Measurements from ENCODE around the gene PNPO.

PNPO gene

GRCh38 chr17:47946929-47947397, 5.6 kb downstream of the PNPO start:
- peaks cover 31% of the 10 kb centered on the region for H3K36me3 ChIP-seq (ENCODE audit: insufficient read depth, low read length)
- no peak overlapping the region for H3K27ac ChIP-seq (ENCODE audit: low read length)
- H2AFZ ChIP-seq (ENCODE audit: low read depth, low read length), result no peak overlapping the region
- TF ChIP-seq EZH2 (IDR thresholded peaks at IDR 0.05; ENCODE audit: borderline replicate concordance, low read depth, low read length, severe bottlenecking) (no peak), CTCF (IDR thresholded peaks at IDR 0.05; ENCODE audit: borderline replicate concordance, extremely low read depth, low read length, poor library complexity, severe bottlenecking) (peak; percentile 85)
- ATAC-seq (ENCODE audit: insufficient read depth, low read depth) (peak; percentile 72), DNase-seq (peak; percentile 73)
- H3K4me1 ChIP-seq (ENCODE audit: insufficient read depth, low read length), result peaks cover 22% of the 10 kb centered on the region
- no peaks in the 10 kb centered on the region for H3K9me3 ChIP-seq (ENCODE audit: insufficient read depth, low read length, severe bottlenecking)
- peaks cover 7% of the 10 kb centered on the region for H3K79me2 ChIP-seq (ENCODE audit: insufficient read depth, low read length)
- no peaks in the 10 kb centered on the region for H4K20me1 ChIP-seq (ENCODE audit: insufficient read depth, low read length)
- H3K4me3 ChIP-seq (ENCODE audit: low read depth in 1 of 2, low read length in 2 of 2), result no peak overlapping the region
- H3K27me3 ChIP-seq (ENCODE audit: insufficient read depth, low read length, poor library complexity), result no peaks in the 10 kb centered on the region
- H3K9ac ChIP-seq (ENCODE audit: low read depth, low read length), result no peak overlapping the region
- no peak overlapping the region for H3K4me2 ChIP-seq (ENCODE audit: insufficient read depth, low read length)

- Histone ChIP-seq H3K27ac (ENCODE audit: low read length) (no peak overlapping the region), H3K27me3 (ENCODE audit: insufficient read depth, low read length, poor library complexity) (no peaks in the 10 kb centered on the region), H3K36me3 (ENCODE audit: insufficient read depth, low read length) (peaks cover 31% of the 10 kb centered on the region), H3K9me3 (ENCODE audit: insufficient read depth, low read length, severe bottlenecking) (no peaks in the 10 kb centered on the region), H3K79me2 (ENCODE audit: insufficient read depth, low read length) (no peaks in the 10 kb centered on the region), H3K4me2 (ENCODE audit: insufficient read depth, low read length) (peak overlapping the region; percentile 53), H4K20me1 (ENCODE audit: insufficient read depth, low read length) (no peaks in the 10 kb centered on the region), H3K9ac (ENCODE audit: low read depth, low read length) (peak overlapping the region; percentile 15; the same call in 1 of the 2 replicates), H3K4me3 (ENCODE audit: low read depth in 1 of 2, low read length in 2 of 2) (no peak overlapping the region), H3K4me1 (ENCODE audit: insufficient read depth, low read length) (peaks cover 10% of the 10 kb centered on the region; the same call in 1 of the 2 replicates), H2AFZ (ENCODE audit: low read depth, low read length) (no peak overlapping the region)
- TF ChIP-seq CTCF (IDR thresholded peaks at IDR 0.05; ENCODE audit: borderline replicate concordance, extremely low read depth, low read length, poor library complexity, severe bottlenecking) (no peak), EZH2 (IDR thresholded peaks at IDR 0.05; ENCODE audit: borderline replicate concordance, low read depth, low read length, severe bottlenecking) (no peak)
- peak; percentile 35; the same call in 2 of the 3 replicates for ATAC-seq (ENCODE audit: insufficient read depth, low read depth)
- DNase-seq, result no peak
These were observed 7.4 kb downstream of the PNPO start for GRCh38 chr17:47948706-47949196.

DNA sequence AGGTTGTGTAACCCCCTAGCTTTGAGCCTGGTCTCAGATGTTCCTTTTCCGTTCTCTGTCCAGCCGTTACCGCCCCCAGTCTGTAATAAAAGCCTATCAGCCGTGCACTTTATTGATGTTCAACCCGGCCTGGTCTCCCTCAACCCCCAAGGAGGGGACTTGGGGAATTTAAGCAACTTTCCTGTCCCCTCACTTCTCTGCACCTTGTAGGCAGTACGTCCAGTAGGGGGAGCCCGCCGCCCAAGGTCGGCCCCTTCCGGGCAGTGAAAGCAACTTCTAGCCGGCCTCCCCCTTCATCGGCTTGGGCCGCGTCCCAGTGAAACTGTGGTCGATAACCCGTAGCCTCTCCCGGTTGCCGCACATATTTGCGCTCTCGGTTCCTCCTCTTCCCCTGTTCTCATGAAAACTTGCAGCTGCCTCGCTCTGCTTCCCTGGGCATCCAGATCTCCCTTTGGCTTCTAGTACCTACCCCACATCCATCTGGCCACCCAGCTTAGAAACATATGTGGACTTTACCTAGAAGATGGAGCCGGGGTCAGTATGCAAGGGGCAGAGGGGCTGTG, 7.9 kb downstream of the PNPO start:
- DNase-seq (peak; percentile 72), ATAC-seq (ENCODE audit: insufficient read depth, low read depth) (peak; percentile 79)
- Histone ChIP-seq H3K36me3 (ENCODE audit: insufficient read depth, low read length) (peaks cover 31% of the 10 kb centered on the region), H3K9me3 (ENCODE audit: insufficient read depth, low read length, severe bottlenecking) (no peaks in the 10 kb centered on the region), H3K9ac (ENCODE audit: low read depth, low read length) (0 out of 2 replicates have a peak overlapping the region, but pooled peaks have one; percentile 15), H3K27ac (ENCODE audit: low read length) (no peak overlapping the region), H3K79me2 (ENCODE audit: insufficient read depth, low read length) (no peaks in the 10 kb centered on the region), H3K4me1 (ENCODE audit: insufficient read depth, low read length) (peaks cover 10% of the 10 kb centered on the region; the same call in 1 of the 2 replicates), H3K4me2 (ENCODE audit: insufficient read depth, low read length) (peak overlapping the region; percentile 53), H4K20me1 (ENCODE audit: insufficient read depth, low read length) (no peaks in the 10 kb centered on the region), H2AFZ (ENCODE audit: low read depth, low read length) (0 out of 2 replicates have a peak overlapping the region, but pooled peaks have one; percentile 34), H3K4me3 (ENCODE audit: low read depth in 1 of 2, low read length in 2 of 2) (no peak overlapping the region), H3K27me3 (ENCODE audit: insufficient read depth, low read length, poor library complexity) (no peaks in the 10 kb centered on the region)
- no peak for TF ChIP-seq EZH2 (IDR thresholded peaks at IDR 0.05; ENCODE audit: borderline replicate concordance, low read depth, low read length, severe bottlenecking)
- TF ChIP-seq CTCF (IDR thresholded peaks at IDR 0.05; ENCODE audit: borderline replicate concordance, extremely low read depth, low read length, poor library complexity, severe bottlenecking), result peak; percentile 77
